ENCODE measurements around the gene SNX32.
"Not testable (repeated sequence)": the region's sequence is repeated elsewhere in the genome, so short reads cannot be mapped to it uniquely, and the experiment has no call there.

The SNX32 gene

DNA sequence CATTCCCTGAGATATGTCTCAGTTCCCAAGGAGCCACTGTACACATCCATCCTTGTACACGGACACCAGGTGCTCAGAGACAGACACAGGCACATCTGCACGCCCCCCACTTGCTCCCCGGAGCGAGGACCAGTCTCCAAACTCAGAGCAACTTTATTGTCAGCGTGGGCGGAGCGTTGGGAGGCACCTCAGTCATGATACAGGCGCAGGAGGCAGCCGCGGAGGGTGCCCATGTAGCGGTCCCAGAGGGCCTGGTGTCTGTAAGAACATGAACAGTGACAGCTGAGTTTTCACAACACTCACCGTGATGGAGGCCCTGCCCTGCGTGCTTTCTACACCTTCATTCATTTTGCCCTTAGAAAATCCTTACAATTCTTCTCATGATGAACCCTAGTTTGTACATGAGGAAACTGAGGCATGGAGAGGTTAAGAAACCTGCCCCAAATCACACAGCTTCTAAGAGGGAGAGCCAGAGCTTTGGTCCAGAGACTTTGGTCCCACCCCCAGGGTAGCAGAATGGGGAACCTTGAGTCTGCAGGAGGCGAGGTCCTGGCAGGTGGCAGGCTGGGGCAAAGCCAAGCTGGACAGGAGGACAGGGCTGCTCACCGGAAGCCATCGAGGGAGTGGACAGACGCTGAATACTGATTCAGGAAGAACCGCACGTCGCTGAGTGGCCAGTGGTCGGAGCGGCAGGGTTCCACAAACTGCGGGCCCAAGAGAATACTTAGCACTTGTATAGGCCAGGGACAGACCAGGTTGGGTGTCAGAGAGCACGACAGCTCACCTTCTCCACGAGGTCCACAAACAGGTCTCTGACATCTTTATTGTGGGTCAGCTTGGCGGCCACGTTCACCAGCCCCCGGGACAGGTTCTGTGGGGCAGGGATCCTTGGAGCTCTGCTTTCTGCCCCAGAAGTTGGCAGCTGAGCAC, 50.3 kb downstream of the SNX32 start:
- DNase-seq (ENCODE audit: low read depth, low spot score) = no peak

DNA sequence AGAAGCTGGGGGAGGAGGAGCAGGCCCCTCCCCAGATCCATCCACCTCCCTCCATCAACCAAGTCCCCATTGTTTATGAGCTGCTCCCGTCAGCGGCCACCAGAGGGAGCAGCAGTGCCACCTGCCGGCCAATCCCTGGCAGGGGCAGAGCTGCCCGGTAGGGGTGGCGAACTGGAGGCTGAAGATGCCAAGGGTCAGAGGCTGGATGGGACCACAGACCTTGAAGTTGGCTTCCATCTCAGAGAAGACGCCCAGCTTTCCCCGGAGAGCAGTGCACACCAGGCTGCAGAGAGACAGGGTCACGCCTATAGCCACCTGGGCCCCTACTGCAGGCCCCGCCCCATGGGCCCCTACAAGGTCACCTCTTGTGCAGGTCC, 50.9 kb downstream of the SNX32 start:
- DNase-seq (ENCODE audit: low read depth, low spot score) = no peak

DNA sequence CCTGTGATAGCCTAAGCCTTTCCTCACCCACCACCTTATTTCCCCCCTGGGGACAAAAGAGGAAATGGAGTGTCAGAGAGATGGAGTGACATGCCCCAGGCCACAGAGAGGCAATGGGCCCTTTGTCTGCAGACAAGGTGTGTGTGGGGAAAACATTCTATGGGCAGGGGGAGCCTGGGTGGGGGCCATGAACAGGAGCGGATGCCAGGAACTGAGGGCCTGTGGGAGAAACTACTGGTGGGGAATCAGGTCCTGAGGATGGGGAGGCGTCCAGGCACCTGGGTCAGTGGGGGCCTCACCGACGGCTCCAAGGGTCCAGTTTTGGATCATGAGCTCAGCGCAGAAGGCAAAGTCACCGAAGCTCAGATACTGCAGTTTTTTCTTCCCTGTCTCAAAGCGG, 51.5 kb downstream of the SNX32 start:
- DNase-seq (ENCODE audit: low read depth, low spot score) = no peak

DNA sequence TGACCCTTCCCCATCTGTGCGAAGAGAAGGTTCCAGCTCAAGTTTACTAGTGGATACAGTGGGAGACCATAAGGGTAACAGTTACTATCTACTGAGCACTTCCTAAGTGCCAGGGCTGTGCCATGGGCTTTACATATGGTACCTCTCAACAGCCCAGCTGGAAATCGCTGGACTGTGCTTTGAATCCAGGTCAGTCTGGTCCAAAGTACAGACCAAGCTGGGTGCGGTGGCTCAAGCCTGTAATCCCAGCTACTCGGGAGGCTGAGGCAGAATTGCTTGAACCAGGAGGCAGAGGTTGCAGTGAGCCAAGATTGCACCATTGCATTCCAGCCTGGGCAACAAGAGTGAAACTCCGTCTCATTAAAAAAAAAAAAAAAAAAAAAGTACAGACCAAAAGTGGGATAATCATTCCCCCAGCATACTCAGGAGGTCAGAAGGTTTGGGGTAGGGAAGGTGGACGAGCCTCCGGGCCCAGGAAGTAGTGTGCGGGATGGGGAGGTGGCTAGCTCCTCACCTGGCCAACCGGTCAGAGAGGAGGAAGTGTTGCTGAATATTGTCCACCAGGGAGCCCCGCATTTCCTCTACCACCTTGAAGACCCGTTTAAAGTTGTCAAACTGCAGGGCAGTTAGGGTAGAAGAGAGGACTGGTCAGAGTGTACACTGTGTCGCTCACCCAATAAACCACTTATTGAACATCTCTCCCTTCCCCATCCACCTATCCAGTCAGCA, 52.2 kb downstream of the SNX32 start:
- DNase-seq (ENCODE audit: low read depth, low spot score) = no peak

DNA sequence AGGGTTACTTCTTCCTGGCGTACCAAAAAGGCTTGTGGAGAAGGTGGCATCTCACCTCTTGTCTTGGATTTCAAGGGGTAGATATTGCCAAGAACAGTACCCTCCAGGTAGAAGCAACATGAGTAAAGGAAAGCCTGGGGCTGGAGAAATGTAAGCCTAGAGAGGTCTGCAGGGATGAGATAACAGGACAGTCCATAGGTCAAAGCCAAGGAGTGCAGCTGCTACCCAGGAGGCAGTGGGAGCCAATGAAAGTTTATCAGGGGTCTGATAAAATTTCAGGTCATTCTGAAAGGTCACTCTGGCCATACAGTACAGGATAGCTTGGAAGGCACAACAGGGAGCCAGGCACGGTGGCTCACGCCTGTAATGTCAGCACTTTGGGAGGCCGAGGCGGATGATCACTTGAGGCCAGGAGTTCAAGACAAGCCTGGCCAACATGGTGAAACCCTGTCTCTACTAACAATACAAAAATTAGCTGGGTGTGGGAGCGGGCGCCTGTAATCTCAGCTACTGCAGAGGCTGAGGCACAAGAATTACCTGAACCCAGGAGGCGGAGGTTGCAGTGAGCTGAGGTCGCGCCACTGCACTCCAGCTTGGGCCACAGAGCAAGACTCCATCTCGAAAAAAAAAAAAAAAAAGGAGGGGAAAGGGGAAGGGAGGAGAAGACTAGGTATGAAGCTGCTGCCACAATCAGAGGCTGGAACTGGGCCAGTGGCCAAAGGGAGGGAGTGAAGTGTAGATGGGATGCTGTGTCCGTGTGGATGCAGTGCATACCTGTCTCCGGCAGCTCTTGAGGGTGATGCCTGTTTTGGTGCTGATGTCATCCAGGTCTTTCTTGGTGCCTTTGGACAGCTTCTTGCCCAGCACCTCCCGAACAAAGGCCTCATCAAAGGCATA, 53.3 kb downstream of the SNX32 start:
- no peak for DNase-seq (ENCODE audit: low read depth, low spot score)

DNA sequence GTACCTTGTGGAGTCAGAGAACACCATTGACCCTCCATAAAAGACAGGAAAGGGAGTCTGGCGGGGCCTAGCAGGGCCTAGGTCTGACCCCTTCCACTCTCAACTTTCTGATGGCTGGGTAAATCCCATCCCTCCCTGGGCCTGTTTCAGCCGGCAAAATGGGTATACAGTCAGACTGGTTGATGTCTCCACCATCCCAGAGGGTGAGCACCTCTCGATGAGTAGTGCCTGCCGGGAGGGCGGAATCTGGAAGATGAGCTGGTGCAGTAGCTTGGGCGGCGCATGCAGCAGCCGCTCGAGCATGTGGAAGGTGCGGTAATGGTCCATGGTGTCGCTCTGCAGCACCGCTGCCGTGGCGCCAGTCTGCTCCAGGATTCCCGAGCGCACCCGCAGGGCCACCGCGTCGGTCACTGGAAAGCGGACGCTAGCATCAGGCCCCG, 54.0 kb downstream of the SNX32 start:
- no peak for DNase-seq (ENCODE audit: low read depth, low spot score)

DNA sequence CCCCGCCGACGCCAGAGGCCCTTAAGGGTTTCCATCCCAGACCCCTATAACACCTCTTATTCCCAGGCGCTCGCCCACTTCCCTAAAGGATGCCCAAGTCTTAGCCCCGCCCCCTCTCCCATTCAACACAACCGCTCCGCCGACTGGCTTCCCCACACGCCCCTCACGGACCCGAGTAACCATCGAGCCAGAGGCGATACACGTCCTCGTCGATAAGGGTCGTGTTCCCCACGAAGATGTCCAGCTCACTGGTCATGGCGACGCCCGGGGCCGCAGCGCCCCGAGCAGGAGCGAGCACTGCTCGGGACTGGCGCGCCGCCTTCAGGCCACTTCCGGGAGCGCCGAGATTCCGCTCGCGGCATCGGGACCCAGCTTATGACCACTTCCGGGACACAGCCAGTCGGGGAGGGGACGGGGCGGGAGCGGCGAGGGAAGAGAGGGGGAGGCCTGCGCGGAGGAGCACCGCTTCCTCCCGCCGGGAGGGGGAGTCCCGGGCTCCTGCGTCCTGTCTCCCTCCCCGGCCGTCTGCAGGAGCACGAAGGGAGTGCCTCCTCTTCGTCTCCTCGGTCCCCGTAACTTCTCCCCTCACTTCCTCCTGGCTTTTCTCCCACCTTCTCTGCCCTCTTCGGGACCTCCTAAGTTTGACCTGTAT, 54.5 kb downstream of the SNX32 start, which contains the start of gene FIBP:
FIBP (minus strand) TSS at position 309 of the 652 bp plus-strand sequence; CDS start at position 256, 53 bp downstream.
- DNase-seq (ENCODE audit: low read depth, low spot score) = peak; percentile 96

DNA sequence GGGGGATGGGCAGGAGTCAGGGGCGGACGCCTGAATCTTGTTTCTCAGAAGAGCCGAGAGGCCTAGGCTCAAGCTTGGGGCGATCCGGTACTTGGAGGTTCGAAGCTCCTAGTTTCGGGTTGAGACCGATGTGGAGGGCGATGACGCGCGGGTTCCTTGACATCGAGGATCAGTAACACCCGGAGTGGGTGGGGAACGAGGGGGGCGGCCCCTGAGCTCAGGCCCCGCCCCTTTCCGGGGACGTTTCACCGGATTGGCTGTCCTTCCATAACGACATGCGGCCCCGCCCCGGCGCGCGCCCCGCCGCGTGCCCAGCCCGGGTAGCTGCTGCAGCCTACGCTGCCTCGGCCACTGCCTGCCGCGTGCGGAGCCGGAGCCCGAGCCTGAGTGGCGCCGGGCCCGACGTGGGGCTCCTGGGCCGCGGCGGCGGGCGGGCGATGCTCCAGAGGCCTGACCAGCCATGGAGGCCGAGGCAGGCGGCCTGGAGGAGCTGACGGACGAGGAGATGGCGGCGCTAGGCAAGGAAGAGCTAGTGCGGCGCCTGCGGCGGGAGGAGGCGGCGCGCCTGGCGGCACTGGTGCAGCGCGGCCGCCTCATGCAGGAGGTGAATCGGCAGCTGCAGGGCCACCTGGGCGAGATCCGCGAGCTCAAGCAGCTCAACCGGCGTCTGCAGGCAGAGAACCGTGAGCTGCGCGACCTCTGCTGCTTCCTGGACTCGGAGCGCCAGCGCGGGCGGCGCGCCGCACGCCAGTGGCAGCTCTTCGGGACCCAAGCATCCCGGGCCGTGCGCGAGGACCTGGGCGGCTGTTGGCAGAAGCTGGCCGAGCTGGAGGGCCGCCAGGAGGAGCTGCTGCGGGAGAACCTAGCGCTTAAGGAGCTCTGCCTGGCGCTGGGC, 56.8 kb downstream of the SNX32 start, which contains the start of gene CCDC85B:
CCDC85B (plus strand) TSS at position 350 of the 895 bp plus-strand sequence; CDS start at position 461, 111 bp downstream.
- DNase-seq (ENCODE audit: low read depth, low spot score) = peak; percentile 92

DNA sequence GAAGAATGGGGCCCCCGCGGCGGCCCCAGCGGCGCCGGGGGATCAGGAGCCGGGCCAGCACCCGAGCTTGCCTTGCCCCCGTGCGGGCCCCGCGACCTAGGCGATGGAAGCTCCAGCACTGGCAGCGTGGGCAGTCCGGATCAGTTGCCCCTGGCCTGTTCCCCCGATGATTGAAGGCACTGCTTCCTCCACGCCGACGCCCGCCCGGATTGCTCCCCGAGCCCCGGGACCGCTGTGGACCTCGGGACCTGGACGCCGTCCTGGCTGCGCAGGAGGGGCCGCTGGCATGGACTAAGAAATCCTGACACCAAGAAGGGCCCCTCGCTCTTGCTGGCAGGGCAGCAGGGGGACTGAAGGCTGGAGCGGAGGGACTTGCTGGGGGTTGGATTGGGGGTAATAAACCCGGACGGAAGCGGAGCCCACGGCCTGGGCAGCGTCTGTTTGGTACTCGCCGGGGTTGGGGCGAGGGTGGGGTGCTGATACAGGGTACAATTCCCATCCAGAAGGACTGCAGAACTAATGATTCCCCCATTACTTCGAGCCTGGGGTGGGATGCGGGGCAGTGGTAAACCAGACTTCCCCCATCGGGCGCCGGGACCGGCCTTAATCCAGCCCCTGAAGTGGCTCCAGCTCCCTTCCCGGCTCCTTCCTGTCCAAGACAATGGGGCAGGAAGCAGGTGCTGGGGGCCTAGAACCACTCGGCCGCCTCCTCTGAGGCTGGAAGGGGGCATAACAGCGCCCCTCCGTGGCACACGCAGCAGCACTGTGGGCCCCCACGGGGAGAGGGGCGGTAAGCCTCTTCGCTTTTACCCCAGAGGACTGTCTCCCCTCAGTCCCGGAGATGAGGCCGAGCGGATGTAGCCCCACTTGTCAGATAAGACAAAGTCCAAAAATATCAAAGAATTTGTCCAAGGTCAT, 57.7 kb downstream of the SNX32 start:
- no peak for DNase-seq (ENCODE audit: low read depth, low spot score)

DNA sequence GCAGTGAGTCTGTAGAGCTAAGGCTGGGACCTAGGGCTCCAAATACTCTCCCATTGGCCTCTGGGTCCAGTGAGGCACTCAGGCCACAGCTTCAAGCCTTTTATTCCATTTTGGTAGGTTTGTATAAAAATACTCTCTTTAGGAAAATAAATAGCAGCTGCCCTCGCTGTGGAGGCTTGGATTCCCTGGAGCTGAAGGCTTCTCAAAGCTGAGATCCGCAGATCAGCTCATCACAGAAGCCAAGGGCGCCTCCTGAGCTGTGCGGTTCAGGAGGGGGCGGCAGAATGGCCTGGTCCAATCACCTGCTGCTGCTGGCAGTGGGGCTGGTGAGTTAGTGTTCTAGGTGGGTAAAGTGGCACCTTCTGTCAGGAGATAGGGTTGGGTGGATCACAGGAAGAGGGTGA, 58.4 kb downstream of the SNX32 start:
- DNase-seq (ENCODE audit: low read depth, low spot score) = not testable (repeated sequence)

DNA sequence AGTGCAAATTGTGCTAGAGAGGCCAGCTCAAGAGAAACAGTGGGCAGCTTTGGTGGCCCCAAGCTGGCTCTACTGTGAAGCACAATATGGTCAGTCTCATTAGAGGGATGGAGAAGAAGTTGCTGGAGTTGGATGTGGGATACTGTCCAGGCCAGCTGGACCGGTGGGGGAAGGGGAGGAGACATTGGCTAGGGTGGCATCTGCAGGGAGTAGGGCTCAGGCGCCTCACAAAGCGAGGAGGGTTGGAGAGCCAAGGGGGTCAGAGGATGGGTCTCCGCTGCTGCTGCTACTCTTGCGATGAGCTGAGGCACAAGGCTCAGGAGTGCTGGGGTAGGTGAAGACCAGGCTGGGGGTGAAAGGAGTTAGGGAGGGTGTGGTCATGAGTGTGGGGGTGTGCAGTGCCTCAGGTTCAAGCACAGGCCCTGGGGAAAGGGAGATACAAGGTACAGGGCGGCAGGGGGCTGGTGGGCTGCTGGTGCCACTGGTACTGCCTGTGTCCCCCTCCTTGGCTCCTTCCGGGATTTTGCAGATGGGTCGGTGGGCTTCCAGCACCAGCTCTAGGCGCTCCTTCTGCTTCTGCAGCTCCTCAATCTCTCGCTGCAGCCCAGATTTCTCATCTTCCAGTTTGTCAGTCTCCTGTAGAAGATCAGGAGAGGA, 59.0 kb downstream of the SNX32 start:
- no peak for DNase-seq (ENCODE audit: low read depth, low spot score)

DNA sequence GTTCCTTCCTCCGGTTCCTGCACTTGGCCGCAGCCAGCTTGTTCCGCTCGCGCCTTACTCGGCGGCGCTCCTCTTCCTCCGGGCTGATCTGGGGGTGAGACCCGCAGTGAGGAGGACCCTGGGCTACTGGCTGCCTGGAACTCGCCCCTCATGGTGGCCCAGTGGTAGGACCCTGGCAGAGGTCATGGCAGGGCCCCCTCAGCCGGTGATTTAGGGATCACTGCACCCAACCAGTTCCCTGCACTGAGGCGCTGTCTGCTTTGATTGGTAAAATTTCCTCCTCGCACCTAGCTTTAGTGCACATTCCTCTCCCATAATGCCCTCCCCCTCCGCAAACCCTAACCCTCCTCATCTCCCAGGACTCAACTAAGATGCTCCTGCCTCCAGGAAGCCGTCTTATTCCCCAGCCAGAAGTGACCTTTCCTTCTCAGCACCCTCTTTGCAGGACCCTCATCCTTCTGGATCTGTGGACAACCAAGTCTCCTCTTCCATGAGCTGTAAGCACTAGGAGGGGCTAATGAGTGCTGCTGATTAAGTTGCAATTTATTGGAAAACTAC, 60.4 kb downstream of the SNX32 start:
- DNase-seq (ENCODE audit: low read depth, low spot score) = no peak

DNA sequence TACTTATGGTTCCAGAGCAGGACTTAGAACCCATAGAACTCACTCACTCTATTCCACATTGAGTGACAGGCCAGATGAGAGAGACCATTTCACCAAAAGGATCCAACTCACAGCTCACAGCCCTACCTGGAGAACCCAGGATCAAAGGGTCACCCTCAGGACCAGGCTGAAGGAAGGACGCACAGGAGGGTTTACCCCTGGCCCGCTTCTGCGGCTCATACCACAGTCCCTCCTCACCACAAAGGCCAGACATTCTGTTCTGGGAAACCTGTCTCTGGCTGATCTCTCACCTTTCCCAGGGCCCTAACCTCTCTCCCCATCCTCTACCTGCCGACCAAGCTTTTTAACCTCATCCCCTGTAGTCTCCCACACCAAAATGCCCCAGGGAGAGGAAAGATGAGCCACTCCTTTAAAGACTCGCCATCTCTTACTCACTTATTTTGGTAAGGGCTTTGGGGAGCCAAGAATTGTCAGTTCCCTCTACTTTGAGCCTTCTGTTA, 61.8 kb downstream of the SNX32 start:
- no peak for DNase-seq (ENCODE audit: low read depth, low spot score)

DNA sequence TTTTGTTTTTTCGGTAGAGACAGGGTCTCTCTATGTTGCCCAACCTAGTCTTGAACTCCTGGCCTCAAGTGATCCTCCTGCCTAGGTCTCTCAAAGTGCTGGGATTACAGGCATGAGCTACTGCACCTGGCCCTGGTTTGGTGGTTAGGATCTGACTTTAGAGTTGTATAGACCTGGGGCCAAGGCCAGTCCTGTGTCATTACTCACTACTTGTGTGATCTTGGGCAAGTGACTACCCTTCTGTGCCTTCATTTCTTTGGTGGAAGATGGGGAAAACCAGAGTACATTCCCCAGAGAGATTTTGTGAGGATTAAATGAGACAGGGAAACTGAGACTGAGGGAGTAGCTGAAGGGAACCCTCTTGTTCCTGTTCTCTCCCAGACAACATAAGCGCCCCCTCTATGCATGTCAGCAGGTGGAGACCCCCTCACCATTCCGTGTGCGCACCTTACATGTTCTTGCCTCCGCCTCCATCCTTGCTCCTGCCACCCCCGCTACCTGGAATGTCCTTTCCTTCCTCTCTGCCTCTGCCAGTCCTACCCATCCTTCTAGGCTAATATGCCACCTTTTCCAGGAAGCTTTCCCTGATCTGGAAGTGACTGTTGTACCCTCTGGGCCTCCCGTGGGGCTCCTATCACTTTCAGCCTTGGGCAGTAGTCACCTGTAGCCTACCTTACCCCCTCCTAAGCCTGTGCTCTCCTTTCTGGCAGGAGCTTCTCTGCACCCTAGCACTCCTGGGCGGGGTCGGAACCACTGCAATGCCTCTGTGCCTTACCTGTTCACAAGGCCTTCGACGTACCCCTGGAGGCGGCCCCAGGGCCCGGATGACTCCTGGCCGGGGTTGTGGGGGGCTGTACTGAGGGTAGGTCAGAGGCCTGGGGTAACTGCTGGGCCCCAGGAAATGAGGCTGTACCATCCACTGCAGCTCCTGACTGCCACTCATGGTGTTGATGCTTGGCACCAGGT, 62.6 kb downstream of the SNX32 start:
- DNase-seq (ENCODE audit: low read depth, low spot score) = no peak

DNA sequence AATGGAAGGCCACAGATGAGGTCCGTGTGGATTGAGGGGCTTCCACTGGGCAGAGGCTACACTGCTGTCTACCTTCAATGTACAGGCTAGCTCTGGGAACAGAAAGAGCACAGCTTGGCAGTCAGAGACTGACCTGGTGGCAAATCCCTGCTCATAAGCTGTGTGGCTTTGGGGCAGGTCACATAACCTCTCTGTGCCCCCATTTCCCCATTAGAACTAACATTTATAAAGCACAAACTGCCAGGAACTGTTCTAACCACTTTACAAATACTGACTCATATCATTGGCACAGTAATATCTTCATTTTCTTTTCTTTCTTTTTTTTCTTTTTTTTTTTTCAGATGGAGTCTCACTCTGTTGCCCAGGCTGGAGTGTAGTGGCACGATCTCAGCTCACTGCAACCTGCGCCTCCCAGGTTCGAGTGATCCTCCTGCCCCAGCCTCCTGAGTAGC, 63.3 kb downstream of the SNX32 start:
- no peak for DNase-seq (ENCODE audit: low read depth, low spot score)

DNA sequence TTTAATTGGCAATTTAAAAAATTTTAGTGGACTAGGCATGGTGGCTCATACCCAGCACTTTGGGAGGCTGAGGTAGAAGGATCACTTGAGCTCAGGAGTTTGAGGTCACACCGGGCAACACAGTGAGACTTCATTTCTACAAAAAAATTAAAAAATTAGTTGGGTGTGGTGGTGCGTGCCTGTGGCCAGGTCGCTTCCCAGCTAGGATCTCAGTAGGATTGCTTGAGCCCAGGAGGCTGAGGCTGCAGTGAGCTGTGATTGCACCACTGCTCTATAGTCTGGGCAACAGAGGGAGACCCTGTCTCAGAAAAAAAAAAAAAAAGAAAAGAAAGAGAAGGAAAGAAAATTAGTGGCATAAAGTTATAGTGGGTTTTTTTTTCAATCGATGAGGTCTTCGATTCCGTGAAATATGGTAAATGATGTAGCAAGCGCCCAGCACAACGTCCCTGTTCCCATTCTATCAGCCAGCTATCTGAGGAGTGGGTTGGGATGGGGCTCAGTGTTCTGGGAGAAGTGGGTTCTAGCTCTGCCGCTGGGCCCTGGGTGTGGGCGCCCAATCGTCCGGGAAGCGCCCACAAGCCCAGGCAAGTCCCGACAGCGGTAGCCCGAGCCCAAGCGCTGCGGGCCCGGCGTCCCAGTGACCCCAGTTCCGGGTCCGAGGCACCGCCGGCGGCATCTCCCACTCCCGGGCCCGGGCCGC, 65.0 kb downstream of the SNX32 start:
- no peak for DNase-seq (ENCODE audit: low read depth, low spot score)
